IMR-90 (cell line): Measurements from ENCODE around the gene FAM131C. TPM values are rescaled to one million over a fixed set of nuclear protein-coding genes. Genes with fewer than 3 reads are reported as not detected.

Experiments
- ATAC-seq: fragments of 200-7000 bp; cut with Tn5 transposase; 2 replicates; pipeline ENCODE4 v1.9.1; 2020; ENCODE audit warnings: low read depth, mild to moderate bottlenecking, moderate library complexity
- BruUV-seq: library from RNA; stranded (reverse); fragments of 400-500 nt; replicated peaks from 2 replicates; lab custom pipeline; 2021; lab: Mats Ljungman, UMichigan
- CTCF ChIA-PET: fragments of 300-600 bp; formaldehyde crosslinking; extraction: SDS; loops from one replicate; lab custom pipeline; 2021; ENCODE audit warnings: antibody characterized with exemption; lab: Yijun Ruan, JAX
- POLR2A ChIA-PET: fragments of 300-600 bp; sonication (Branson Sonifier 250); formaldehyde crosslinking; loops from one replicate; lab custom pipeline; 2022; ENCODE audit warnings: antibody characterized with exemption; ENCODE audit not compliant: unreplicated experiment; lab: Charles Lee
- DNase-seq: peaks from one replicate; pipeline ENCODE4 v3.0.0; 2013
- H2AFZ ChIP-seq: replicated peaks from 2 replicates; pipeline ENCODE3; 2013; ENCODE audit warnings: low read length, mild to moderate bottlenecking; ENCODE audit not compliant: poor library complexity
- H2AK5ac ChIP-seq: 2 replicates; pipeline ENCODE4 v1.6.1; 2013; ENCODE audit warnings: low read depth, low read length, inconsistent platforms
- H2AK9ac ChIP-seq: replicated peaks from 2 replicates; pipeline ENCODE3; 2013; ENCODE audit warnings: mild to moderate bottlenecking, low read depth, low read length, moderate library complexity; ENCODE audit not compliant: poor library complexity
- H2BK120ac ChIP-seq: 2 replicates; pipeline ENCODE4 v1.6.1; 2013; ENCODE audit warnings: low read depth, low read length, inconsistent platforms
- H2BK15ac ChIP-seq: 3 replicates; pipeline ENCODE4 v1.6.1; 2013; ENCODE audit warnings: low read depth, low read length, inconsistent platforms
- H2BK20ac ChIP-seq: 2 replicates; pipeline ENCODE4 v1.6.1; 2013; ENCODE audit warnings: low read depth, mild to moderate bottlenecking, inconsistent platforms, low read length, moderate library complexity
- H2BK5ac ChIP-seq: 2 replicates; pipeline ENCODE4 v1.6.1; 2013; ENCODE audit warnings: mild to moderate bottlenecking, low read depth, low read length, inconsistent platforms; ENCODE audit not compliant: poor library complexity, severe bottlenecking
- H3K14ac ChIP-seq: replicated peaks from 2 replicates; pipeline ENCODE4 v1.6.1; 2013; ENCODE audit warnings: low read depth, low read length, inconsistent platforms
- H3K18ac ChIP-seq: 2 replicates; pipeline ENCODE4 v1.6.1; 2013; ENCODE audit warnings: low read depth, low read length, control low read depth
- H3K23ac ChIP-seq: 2 replicates; pipeline ENCODE4 v1.6.1; 2013; ENCODE audit warnings: low read depth, low read length, inconsistent platforms
- H3K27ac ChIP-seq: 2 replicates; pipeline ENCODE4 v1.5.1; 2013; ENCODE audit warnings: mild to moderate bottlenecking, control low read depth, low read length; ENCODE audit not compliant: insufficient read depth
- H3K27me3 ChIP-seq: 2 replicates; pipeline ENCODE4 v1.6.1; 2013; ENCODE audit warnings: low read length; ENCODE audit not compliant: control insufficient read depth, insufficient read depth
- H3K36me3 ChIP-seq: 2 replicates; pipeline ENCODE4 v1.6.1; 2013; ENCODE audit warnings: low read length, mixed read lengths; ENCODE audit not compliant: control insufficient read depth, insufficient read depth
- H3K4ac ChIP-seq: 2 replicates; pipeline ENCODE4 v1.6.1; 2013; ENCODE audit warnings: low read depth, low read length, inconsistent platforms
- H3K4me1 ChIP-seq: 2 replicates; pipeline ENCODE4 v1.6.1; 2013; ENCODE audit warnings: low read length, mixed read lengths; ENCODE audit not compliant: control insufficient read depth, insufficient read depth
- H3K4me2 ChIP-seq: 2 replicates; pipeline ENCODE4 v1.6.1; 2013; ENCODE audit warnings: low read depth, mild to moderate bottlenecking, control low read depth, low read length, moderate library complexity
- H3K4me3 ChIP-seq: 2 replicates; pipeline ENCODE4 v1.5.1; 2013; ENCODE audit warnings: low read depth, mild to moderate bottlenecking, control low read depth, low read length, moderate library complexity; ENCODE audit not compliant: insufficient read depth
- H3K56ac ChIP-seq: 2 replicates; pipeline ENCODE4 v1.6.1; 2013; ENCODE audit warnings: low read length, inconsistent platforms; ENCODE audit not compliant: insufficient read depth; ENCODE audit errors: extremely low read depth
- H3K79me1 ChIP-seq, 2 experiments: 2 replicates each; pipeline ENCODE4 v1.6.1; 2013; ENCODE audit warnings: low read length in 2 of 2, inconsistent platforms in 1 of 2, low read depth in 1 of 2
- H3K9ac ChIP-seq: 2 replicates; pipeline ENCODE4 v1.6.1; 2013; ENCODE audit warnings: low read depth, low read length, control low read depth
- H3K9me1 ChIP-seq: 2 replicates; pipeline ENCODE4 v1.6.1; 2013; ENCODE audit warnings: low read length, inconsistent platforms; ENCODE audit not compliant: insufficient read depth
- H3K9me3 ChIP-seq: 2 replicates; pipeline ENCODE4 v1.6.1; 2013; ENCODE audit warnings: low read length; ENCODE audit not compliant: control insufficient read depth, insufficient read depth
- H4K20me1 ChIP-seq: 2 replicates; pipeline ENCODE4 v1.6.1; 2013; ENCODE audit warnings: low read length, inconsistent platforms; ENCODE audit not compliant: insufficient read depth
- H4K5ac ChIP-seq: 2 replicates; pipeline ENCODE4 v1.6.1; 2013; ENCODE audit warnings: mild to moderate bottlenecking, low read depth, low read length, control low read depth
- H4K8ac ChIP-seq, 2 experiments: 2 replicates each; pipeline ENCODE4 v1.6.1; 2013; ENCODE audit warnings: low read depth in 2 of 2, low read length in 2 of 2, control low read depth in 1 of 2, inconsistent platforms in 1 of 2
- H4K91ac ChIP-seq: 2 replicates; pipeline ENCODE4 v1.6.1; 2013; ENCODE audit warnings: low read depth, low read length, inconsistent platforms; ENCODE audit not compliant: insufficient read depth
- BHLHE40 ChIP-seq: fragments of 150-350 bp; IDR thresholded peaks from 2 replicates; pipeline ENCODE4 v1.6.1; 2016; ENCODE audit warnings: mild to moderate bottlenecking, low read depth, low read length
- FOS ChIP-seq: fragments of 150-350 bp; IDR thresholded peaks from 2 replicates; pipeline ENCODE4 v1.6.1; 2016; ENCODE audit warnings: low read depth, low read length
- MXI1 ChIP-seq: IDR thresholded peaks from 2 replicates; pipeline ENCODE4 v1.6.1; 2012; ENCODE audit warnings: low read depth, mild to moderate bottlenecking, low read length, moderate library complexity, borderline replicate concordance
- SMC3 ChIP-seq: fragments of 150-350 bp; IDR thresholded peaks from 2 replicates; pipeline ENCODE4 v1.6.1; 2016; ENCODE audit warnings: low read depth, mild to moderate bottlenecking, antibody characterized with exemption, low read length, moderate library complexity
- WGBS, 2 experiments: methylation state at CpG; one replicate each; pipeline versions ENCODE4 v1.1.5 to v1.1.7; 2013; ENCODE audit warnings: missing lambda C conversion rate in 2 of 2; ENCODE audit not compliant: insufficient read length in 1 of 2; ENCODE audit errors: extremely low coverage in 2 of 2; 5-methylcytosine and 5-hydroxymethylcytosine counted together
- dilution Hi-C: fragments of 300-500 bp; cut with HindIII; formaldehyde crosslinking; loops from one replicate; pipeline ENCODE4 v1.14.3; 2018; ENCODE audit warnings: low sequenced_read_pairs; ENCODE audit not compliant: unreplicated experiment
- in situ Hi-C: fragments of 300-500 bp; cut with MboI; formaldehyde crosslinking; loops from 3 replicates; pipeline ENCODE4 v1.14.3; 2019; ENCODE audit warnings: low sequenced_read_pairs, inconsistent platforms, mixed read lengths
- intact Hi-C: fragments of 100-400 bp; cut with micrococcal nuclease; formaldehyde crosslinking; loops from 2 replicates; pipeline ENCODE4 v1.10.0; 2022
- polyA plus RNA-seq, 3 experiments: library from polyadenylated mRNA; depleted of rRNA; stranded (reverse); fragments of >200 nt; gene quantifications; 2 replicates each; pipeline ENCODE4 v1.2.3, GENCODE V29; 2012; ENCODE audit warnings: low replicate concordance in 1 of 3
- total RNA-seq: library from RNA; depleted of rRNA; stranded (reverse); fragments of >200 nt; gene quantifications from 2 replicates; pipeline ENCODE4 v1.2.3, GENCODE V29; 2012
- TF ChIP-seq, protein P1 (sequence below): fragments of 150-350 bp; IDR thresholded peaks from 2 replicates; pipeline ENCODE4 v1.6.1; 2017; ENCODE audit warnings: mild to moderate bottlenecking, antibody characterized with exemption, low read length, low read depth

FAM131C gene
- total and polyA plus RNA-seq, 2 of the 4 experiments (the other 2 are of a cell fraction) = 0.18 to 1.0 TPM

DNA sequence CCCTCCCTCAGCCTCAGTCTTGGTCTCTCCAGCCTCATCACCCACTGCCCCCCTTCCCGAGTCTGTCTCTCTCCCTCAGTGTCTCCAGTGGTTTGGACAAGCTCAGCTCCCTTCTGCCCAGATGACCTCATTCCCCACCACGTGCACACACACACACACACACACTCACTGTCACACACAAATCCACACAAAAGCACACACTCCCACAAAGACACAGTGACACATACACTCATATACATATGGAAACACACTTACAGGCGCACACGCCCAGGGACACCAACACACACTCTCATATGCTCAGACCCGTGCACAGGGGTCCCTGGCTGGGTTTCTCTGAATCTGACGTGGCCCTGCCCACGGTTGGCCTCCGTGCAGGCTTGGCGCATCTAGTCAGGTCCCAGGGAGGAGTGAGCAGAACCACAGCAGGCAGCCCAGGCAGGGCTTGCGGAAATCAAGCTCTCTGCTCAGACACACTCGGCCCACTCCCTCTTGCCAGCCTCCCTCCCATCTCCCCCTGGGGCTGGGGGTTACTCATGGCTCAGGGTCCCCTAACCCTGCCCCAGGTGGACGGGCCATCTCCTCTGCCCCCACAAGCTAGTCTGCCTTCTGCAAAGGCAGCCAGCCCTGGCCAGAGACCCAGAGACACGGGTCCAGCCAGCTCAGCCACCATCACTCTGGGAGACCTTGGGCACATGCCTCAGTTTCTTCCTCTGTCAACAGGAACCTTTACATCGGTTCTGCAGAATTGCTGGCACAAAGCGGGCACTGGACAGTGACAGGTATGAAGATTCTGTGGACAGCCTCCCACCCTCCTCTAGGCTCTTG lies 38.5 kb upstream of the FAM131C start:
- Histone ChIP-seq H3K4me2 (no peak overlapping the region), H3K4me3 (no peak overlapping the region), H3K18ac (no peak overlapping the region), H2BK15ac (peak overlapping the region; percentile 1; the same call in 2 of the 3 replicates), H2AFZ (peak overlapping the region; percentile 69), H2BK20ac (0 out of 2 replicates have a peak overlapping the region, but pooled peaks have one; percentile 5), H3K36me3 (no peaks in the 10 kb centered on the region), H2BK120ac (peak overlapping the region; percentile 41), H3K56ac (no peak overlapping the region), H3K4ac (peak overlapping the region; percentile 83), H2AK9ac (peak overlapping the region; percentile 74), H4K5ac (no peak overlapping the region), H3K9ac (peak overlapping the region; percentile 16; the same call in 1 of the 2 replicates), H3K4me1 (peaks cover 18% of the 10 kb centered on the region), H2BK5ac (no peak overlapping the region), H3K14ac (0 out of 2 replicates have a peak overlapping the region, but pooled peaks have one; percentile 25), H2AK5ac (peak overlapping the region; percentile 67; the same call in 1 of the 2 replicates), H3K79me1 (no peaks in the 10 kb centered on the region; a peak in 1 of 4 replicates), H3K23ac (no peak overlapping the region), H3K27ac (no peak overlapping the region), H4K8ac (peak overlapping the region; percentile 53 to 72; a peak in 2 of 4 replicates), H3K9me3 (peaks cover 4% of the 10 kb centered on the region), H4K20me1 (no peaks in the 10 kb centered on the region), H3K9me1 (no peaks in the 10 kb centered on the region), H4K91ac (peak overlapping the region; percentile 16), H3K27me3 (no peaks in the 10 kb centered on the region)
- no TSS peak for BruUV-seq
- TF ChIP-seq BHLHE40 (peak; percentile 91), SMC3 (no peak), MXI1 (0 out of 2 replicates have a peak, but pooled peaks have one; percentile 27), FOS (no peak)
- TF ChIP-seq, protein P1, sequence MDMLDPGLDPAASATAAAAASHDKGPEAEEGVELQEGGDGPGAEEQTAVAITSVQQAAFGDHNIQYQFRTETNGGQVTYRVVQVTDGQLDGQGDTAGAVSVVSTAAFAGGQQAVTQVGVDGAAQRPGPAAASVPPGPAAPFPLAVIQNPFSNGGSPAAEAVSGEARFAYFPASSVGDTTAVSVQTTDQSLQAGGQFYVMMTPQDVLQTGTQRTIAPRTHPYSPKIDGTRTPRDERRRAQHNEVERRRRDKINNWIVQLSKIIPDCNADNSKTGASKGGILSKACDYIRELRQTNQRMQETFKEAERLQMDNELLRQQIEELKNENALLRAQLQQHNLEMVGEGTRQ = peak; percentile 90
- 50% methylated on average over 11 of the region's 15 CpGs; no CpG with 5 or more reads in 1 of the 2 experiments for WGBS, 2 experiments
- CTCF ChIA-PET = interaction anchor here (1.4 kb wide), 1 partner anchor 28 kb away, joined by 3 read pairs; no protein-coding TSS in a partner anchor
- POLR2A ChIA-PET = no interaction called here
- dilution Hi-C loops = no loop called here
- ATAC-seq (peak; percentile 85), DNase-seq (peak; percentile 87)
- intact Hi-C loops = no loop called here
- in situ Hi-C loops = no loop called here
